ENCODE measurements around the gene ASPSCR1.

ASPSCR1 gene

DNA sequence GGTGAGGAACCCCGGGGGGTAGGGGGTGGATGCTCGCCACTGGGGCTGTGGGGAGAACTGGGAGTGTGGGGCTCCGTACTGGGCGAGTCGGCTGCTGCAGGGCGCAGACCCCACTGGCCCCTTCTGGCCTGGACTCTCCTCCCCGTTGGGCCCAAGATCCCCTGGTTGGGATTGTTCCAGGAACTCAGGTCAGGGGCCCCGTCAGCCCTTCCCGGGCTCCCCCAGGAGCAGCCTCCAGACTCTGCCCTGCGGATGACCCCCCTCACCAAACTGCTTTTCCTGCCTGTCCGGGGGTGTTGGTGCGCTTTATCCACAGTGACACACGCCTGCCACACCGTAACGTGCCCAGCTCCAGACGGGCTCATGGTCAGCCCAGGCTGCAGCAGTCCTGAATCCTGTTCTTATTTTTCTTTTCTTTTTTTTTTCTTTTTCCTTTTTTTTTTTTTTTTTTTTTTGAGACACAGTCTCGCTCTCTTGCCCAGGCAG, 24.2 kb downstream of the ASPSCR1 start:
- no peak for DNase-seq

GRCh38 chr17:82003411-82004381, 26.3 kb downstream of the ASPSCR1 start:
- DNase-seq = peak; percentile 26

- DNase-seq = no peak
Observed at GRCh38 chr17:82004517-82005455, 27.4 kb downstream of the ASPSCR1 start.

- DNase-seq = no peak
Observed at GRCh38 chr17:82005701-82006348, 28.4 kb downstream of the ASPSCR1 start.

GRCh38 chr17:82006468-82007227, 29.2 kb downstream of the ASPSCR1 start:
- no peak for DNase-seq

- DNase-seq = no peak
Observed at GRCh38 chr17:82007228-82007494, 29.7 kb downstream of the ASPSCR1 start.

DNA sequence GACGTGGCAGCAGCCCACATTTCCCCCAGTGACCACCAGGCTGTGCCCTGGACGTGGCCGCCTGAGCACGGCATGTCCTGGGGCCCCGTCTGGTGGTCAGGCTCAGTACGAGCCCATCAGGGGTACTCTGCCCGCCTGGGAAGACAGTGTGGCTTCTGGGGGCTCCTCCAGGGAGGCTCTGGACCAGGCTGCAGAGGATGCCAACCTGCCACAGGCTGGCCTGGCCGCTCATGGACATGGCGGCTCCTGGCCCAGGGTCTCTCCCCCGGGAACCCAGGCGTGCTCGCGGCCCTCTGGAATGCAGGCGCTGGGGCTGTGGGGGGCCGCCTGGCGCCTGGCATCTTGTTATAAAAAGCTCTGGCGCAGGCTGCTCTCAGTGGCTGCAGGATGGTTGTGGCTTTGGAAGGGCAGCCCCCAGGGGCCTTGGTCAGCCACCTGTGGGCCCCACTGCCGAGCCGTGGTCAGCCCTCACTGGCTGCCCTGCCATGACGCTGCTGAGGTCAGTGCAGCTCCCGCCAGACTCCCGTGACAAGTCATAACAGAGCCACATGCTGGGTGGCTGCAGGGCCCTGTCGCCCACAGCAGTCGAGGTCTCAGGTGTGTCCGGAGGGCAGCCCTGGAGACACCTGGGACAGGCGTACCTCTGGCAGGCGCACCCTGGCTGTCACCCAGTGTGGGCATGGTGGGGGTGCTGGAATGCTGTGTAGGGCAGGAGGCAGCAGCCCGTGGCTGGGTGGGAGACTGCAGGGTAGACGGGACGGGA, 30.2 kb downstream of the ASPSCR1 start:
- no peak for DNase-seq

GRCh38 chr17:82008258-82008940, 31.0 kb downstream of the ASPSCR1 start:
- DNase-seq = no peak

- DNase-seq = no peak
Observed at GRCh38 chr17:82008941-82009405, 31.5 kb downstream of the ASPSCR1 start.

DNA sequence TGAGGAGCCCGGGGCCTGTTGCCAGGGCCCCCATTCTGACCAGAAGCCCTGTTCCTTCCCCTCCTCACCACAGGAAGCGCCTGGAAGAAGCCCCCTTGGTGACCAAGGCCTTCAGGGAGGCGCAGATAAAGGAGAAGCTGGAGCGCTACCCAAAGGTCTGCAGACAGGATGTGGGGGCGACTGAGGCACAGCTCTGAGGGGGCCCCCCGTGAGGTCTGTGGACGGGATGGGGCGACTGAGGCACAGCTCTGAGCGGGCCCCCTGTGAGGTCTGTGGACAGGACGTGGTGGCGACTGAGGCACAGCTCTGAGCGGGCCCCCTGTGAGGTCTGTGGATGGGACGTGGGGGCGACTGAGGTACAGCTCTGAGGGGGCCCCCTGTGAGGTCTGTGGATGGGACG, 32.0 kb downstream of the ASPSCR1 start:
- no peak for DNase-seq

DNA sequence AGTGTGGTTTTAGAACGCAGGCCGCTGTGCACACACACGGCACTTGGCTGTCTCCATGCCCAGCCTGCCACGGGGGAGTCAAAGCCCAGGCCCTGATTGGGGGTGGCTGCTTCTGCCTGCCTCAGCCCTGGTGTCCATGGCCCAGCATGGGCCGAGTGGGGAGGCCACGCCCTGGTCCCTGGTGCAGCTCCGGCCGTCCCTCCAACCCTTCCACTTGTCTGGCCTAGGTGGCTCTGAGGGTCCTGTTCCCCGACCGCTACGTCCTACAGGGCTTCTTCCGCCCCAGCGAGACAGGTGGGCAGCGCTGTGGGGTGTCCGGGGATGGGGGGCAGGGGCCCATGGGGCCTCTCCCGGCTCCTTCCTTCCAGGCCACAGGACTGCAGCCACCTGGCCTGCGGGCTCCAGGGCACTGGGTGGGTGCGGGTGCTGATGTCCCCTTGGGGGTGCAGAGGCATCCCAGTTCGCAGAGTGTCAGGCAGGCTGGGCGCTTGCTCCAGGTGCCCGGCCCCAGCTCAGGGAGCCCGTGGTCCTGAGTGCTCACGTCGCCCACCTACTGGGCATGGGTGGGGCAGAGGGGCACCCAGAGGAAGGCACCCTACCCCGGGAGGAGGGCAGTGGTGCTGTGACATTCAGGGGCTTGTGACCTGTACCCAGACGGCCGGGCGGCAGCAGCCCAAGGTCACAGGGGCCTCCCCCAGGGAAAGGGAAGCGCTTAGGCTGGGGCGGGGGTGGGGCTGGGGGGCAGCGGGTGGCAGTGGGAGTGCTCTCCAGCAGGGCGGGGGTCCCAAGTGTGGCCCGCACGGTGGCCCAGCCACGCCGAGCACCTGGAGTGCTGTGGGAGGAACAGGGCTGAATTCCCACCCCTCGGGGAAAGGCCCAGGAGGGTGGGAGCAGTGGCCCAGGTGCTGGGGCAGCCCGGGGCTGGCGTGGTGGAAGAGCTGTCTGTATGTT, 33.4 kb downstream of the ASPSCR1 start:
- DNase-seq = no peak

GRCh38 chr17:82011617-82012187, 34.3 kb downstream of the ASPSCR1 start:
- no peak for DNase-seq

GRCh38 chr17:82012261-82012639, 34.8 kb downstream of the ASPSCR1 start:
- no peak for DNase-seq

DNA sequence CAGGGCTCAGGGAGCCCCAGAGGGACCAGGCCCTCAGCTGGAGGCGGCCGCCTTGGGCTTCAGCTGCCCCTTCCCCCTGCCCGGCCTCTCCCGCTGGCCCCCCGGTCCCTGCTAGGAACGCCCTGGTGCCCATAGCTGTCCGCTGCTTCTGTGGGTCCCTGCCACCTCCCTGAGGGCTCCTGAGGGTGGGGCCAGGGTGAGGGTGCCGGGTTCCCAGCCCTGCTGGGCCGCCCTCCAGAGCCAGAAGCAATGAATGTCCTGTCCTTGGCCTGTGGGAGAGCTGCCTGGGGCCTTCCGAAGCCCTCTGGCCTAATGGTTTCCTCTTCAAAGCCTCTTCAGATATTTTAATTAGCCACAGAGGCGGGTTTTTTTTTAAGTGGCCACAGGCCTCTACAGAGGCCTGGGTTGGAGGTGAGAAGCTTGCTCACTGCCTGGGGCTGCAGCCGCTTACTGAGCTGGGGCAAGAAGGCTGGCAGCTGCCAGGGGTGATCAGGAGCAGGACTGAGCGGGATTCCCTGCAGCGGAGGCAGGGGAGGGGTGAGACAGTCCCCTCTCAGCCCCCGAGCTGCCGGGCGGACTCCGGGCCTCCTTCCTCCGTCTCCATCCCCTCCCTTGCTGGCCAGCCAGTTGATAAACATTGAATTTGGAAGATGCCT, 35.3 kb downstream of the ASPSCR1 start:
- DNase-seq = no peak

GRCh38 chr17:82013341-82013740, 35.9 kb downstream of the ASPSCR1 start:
- no peak for DNase-seq

DNA sequence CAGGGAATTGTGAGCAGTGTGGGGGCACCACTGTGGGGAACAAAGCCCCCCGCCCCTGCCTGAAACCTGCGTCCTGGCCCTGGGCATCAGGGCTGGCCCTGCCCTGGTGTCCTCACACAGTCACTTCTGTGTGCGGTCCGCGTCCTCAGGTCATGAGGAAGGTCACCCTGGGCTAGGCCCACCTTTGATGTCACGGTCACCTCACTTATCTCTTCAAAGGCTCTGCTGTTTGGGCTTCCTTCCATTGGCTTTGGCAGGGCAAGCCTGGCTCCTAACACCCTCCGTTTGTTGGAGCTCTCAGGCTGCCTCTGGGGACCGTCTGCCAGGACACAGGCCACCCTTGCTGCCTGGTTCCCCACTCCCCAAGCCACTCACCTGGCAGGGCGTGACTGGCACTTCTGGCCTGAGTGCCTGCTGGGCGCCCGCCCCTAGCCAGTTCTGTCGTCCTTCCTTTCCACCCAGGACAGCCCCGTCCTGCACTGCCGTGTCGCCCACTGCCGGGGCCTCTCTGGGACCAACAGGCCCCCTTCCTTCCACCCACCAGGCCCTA, 36.4 kb downstream of the ASPSCR1 start:
- DNase-seq = no peak

DNA sequence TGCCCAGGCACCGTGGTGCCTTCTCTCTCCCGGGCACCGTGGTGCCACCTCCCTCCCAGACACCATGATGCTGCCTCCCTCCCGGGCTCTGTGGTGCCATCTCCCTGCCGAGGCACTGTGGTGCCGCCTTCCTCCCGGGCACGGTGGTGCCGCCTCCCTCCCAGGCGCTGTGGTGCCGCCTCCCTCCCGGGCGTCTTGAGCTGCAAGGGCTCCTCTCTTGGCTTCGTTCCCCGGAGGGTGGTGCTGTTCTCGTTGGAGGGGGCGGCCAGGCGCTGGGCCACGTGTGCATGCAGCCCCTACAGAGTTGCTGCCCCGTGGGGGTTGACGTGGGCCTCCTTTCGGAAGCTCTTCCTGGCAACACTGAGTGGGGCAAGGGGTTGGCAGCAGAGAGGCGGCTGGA, 37.0 kb downstream of the ASPSCR1 start:
- no peak for DNase-seq

- no peak for DNase-seq
Observed at GRCh38 chr17:82014971-82015310, 37.5 kb downstream of the ASPSCR1 start.

Measured in activated CD4-positive, alpha-beta T cell treated with anti-CD3 and anti-CD28 coated beads, Interleukin-2, amount 50 U/mL, for 16 hours (primary cell).